ENCODE data around the gene HSD17B1. TPM values are rescaled to one million over a fixed set of nuclear protein-coding genes. Genes with fewer than 3 reads are reported as not detected.

The HSD17B1 gene
- total and polyA plus RNA-seq, 2 of the 13 experiments (the other 11 are each of a cell fraction or from before 2014, with no cell fraction given) = 0.54 to 0.93 TPM

GRCh38 chr17:42541041-42541833 lies 11.5 kb upstream of the HSD17B1 start (continued):
- TF ChIP-seq, protein P1, sequence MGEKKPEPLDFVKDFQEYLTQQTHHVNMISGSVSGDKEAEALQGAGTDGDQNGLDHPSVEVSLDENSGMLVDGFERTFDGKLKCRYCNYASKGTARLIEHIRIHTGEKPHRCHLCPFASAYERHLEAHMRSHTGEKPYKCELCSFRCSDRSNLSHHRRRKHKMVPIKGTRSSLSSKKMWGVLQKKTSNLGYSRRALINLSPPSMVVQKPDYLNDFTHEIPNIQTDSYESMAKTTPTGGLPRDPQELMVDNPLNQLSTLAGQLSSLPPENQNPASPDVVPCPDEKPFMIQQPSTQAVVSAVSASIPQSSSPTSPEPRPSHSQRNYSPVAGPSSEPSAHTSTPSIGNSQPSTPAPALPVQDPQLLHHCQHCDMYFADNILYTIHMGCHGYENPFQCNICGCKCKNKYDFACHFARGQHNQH (CRISPR knock-in tag; IDR thresholded peaks at IDR 0.05) = peak; percentile 86
- TF ChIP-seq HMG20B (CRISPR knock-in tag; conservative IDR thresholded peaks at IDR 0.05) (peak; percentile 65; the same call in 1 of the 2 replicates), THAP11 (CRISPR knock-in tag; IDR thresholded peaks at IDR 0.05) (peak; percentile 67), HES4 (CRISPR knock-in tag; IDR thresholded peaks at IDR 0.05; ENCODE audit: borderline replicate concordance) (no peak), ZNF501 (CRISPR knock-in tag; IDR thresholded peaks at IDR 0.05) (peak; percentile 74), ZMAT3 (CRISPR knock-in tag; conservative IDR thresholded peaks at IDR 0.05) (peak; percentile 99), SOX6 (IDR thresholded peaks at IDR 0.05) (no peak), SOX6 (CRISPR knock-in tag; IDR thresholded peaks at IDR 0.05) (peak; percentile 76), ZSCAN20 (CRISPR knock-in tag; IDR thresholded peaks at IDR 0.05; ENCODE audit: borderline replicate concordance) (no peak), ZFY (CRISPR knock-in tag; IDR thresholded peaks at IDR 0.05) (peak; percentile 41; the same call in 1 of the 2 replicates), ZNF607 (CRISPR knock-in tag; IDR thresholded peaks at IDR 0.05; ENCODE audit: borderline replicate concordance) (peak; percentile 90; the same call in 1 of the 2 replicates), ZNF274 (CRISPR knock-in tag; IDR thresholded peaks at IDR 0.05) (peak; percentile 55; the same call in 1 of the 2 replicates), PHF20 (CRISPR knock-in tag; IDR thresholded peaks at IDR 0.05) (peak; percentile 53; the same call in 1 of the 2 replicates), ZFP62 (CRISPR knock-in tag; IDR thresholded peaks at IDR 0.05) (no peak), ZNF264 (CRISPR knock-in tag; IDR thresholded peaks at IDR 0.05) (peak; percentile 61; the same call in 1 of the 2 replicates), CBX5 (CRISPR knock-in tag; IDR thresholded peaks at IDR 0.05; ENCODE audit: borderline replicate concordance) (peak; percentile 60; the same call in 1 of the 2 replicates), ZBTB34 (CRISPR knock-in tag; IDR thresholded peaks at IDR 0.05) (no peak), THYN1 (CRISPR knock-in tag; IDR thresholded peaks at IDR 0.05; ENCODE audit: borderline replicate concordance, low read depth) (no peak), DRAP1 (CRISPR knock-in tag; IDR thresholded peaks at IDR 0.05) (peak; percentile 77), CREB3 (CRISPR knock-in tag; IDR thresholded peaks at IDR 0.05) (peak; percentile 87; the same call in 1 of the 2 replicates), TGIF2 (CRISPR knock-in tag; IDR thresholded peaks at IDR 0.05) (peak; percentile 73; the same call in 1 of the 2 replicates), ZBTB44 (CRISPR knock-in tag; IDR thresholded peaks at IDR 0.05) (no peak), MATR3 (CRISPR knock-in tag; IDR thresholded peaks at IDR 0.05) (no peak)
- TF ChIP-seq, protein P2, sequence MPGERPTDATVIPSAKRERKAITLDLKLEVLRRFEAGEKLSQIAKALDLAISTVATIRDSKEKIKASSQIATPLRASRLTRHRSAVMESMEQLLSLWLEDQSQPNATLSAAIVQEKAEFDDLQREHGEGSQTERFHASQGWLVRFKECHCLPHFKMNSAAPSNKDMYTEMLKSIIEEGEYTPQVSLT (CRISPR knock-in tag; IDR thresholded peaks at IDR 0.05; ENCODE audit: borderline replicate concordance, low read depth) = no peak
